GM12801 (cell line): ENCODE data around the gene KCNK13.

Source experiments
- TF ChIP-seq, protein P1 (sequence below): IDR thresholded peaks from one replicate; pipeline ENCODE4 v1.5.1; 2011; ENCODE audit warnings: control low read depth; ENCODE audit not compliant: insufficient read length; ENCODE audit errors: extremely low read depth

Gene KCNK13

DNA sequence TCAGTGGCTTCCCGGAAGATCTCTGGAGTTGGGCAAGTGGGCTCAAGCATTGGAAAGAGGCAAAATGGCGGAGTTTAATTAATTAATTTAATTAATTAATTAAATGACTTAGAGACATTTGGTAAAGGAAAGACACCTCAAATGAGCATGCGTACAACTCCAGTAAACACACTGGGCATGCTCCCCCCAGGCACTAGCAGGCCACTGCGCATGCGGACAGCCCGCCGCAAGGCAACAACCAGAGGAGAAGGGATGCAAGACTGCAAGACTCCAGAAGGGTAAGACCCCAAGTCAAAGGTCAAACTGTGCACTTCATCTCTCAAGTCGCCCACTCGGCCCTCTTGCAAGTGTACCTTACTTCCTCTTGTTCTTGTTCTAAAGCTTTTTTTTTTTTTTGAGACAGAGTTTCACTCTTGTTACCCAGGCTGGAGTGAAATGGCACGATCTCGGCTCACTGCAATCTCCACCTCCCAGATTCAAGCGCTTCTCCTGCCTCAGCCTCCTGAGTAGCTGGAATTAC, 136.8 kb downstream of the KCNK13 start:
- TF ChIP-seq, protein P1, sequence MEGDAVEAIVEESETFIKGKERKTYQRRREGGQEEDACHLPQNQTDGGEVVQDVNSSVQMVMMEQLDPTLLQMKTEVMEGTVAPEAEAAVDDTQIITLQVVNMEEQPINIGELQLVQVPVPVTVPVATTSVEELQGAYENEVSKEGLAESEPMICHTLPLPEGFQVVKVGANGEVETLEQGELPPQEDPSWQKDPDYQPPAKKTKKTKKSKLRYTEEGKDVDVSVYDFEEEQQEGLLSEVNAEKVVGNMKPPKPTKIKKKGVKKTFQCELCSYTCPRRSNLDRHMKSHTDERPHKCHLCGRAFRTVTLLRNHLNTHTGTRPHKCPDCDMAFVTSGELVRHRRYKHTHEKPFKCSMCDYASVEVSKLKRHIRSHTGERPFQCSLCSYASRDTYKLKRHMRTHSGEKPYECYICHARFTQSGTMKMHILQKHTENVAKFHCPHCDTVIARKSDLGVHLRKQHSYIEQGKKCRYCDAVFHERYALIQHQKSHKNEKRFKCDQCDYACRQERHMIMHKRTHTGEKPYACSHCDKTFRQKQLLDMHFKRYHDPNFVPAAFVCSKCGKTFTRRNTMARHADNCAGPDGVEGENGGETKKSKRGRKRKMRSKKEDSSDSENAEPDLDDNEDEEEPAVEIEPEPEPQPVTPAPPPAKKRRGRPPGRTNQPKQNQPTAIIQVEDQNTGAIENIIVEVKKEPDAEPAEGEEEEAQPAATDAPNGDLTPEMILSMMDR, result no peak

DNA sequence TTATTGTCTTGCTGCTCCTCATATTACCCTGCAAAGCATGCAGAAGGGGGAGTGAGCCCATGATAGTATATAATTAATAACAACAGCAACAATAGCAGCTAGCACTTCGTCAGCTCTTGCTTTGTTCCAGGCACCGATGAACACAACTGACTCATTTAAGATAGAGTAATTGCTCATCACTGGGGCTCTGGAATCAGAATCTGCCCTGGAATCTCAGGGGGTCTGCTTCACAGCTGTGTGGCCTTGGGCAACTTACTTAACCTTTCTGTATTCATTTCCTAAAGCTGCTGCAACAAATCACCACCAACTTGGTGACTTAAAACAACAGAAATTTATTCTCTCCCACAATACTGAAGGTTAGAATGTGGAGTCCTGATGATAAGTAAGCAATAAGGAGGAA, 139.6 kb downstream of the KCNK13 start:
- TF ChIP-seq, protein P1, result no peak

DNA sequence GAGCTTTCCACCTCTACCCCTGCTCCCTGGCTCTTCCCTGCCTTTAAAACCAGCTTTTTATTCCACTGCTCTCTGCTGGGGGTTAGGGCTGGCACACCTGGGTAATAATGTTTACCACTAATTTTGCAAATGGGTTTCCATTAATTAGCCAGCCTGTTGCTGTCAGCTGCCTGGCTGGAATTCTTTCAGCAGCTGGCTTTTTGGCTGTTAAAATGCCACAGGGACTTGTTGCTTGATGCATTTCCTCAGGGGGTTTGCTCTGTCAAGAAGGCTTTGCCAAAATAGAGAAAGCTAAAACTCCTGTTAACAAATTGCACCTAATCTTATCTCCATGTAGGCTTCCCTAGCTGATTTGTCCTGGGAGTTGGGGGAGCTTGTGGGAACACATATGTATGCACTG, 142.7 kb downstream of the KCNK13 start:
- TF ChIP-seq, protein P1, result no peak

DNA sequence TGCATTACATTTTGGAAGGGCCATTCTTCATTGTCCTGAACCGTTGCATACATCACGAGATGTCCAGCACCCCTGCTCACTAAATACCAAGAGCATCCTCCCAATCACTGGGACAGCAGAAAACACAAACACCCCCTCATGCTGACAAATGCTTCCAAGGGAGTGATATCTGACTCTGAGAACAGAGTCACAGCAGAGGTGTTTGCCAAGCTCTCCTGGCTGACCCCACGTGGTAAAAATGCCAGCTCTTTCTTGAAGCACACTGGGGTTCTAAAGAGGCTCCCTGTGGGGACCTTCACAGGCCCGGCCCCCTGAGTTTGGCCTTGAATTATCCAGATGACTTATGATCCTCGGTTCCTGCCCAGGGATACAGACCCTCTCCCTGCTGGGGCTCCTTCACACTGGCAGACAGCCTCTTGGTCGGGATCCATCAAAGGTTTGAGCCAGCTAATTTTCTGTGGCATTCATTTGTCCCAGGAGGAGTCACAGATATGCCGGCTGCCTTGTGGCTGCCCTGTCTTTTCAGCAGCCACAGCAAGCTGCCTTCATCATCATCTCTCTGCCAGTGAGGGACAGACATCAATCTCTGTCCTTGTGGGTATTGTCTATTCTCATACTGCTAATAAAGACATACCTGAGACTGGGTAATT, 151.4 kb downstream of the KCNK13 start:
- TF ChIP-seq, protein P1, result no peak

DNA sequence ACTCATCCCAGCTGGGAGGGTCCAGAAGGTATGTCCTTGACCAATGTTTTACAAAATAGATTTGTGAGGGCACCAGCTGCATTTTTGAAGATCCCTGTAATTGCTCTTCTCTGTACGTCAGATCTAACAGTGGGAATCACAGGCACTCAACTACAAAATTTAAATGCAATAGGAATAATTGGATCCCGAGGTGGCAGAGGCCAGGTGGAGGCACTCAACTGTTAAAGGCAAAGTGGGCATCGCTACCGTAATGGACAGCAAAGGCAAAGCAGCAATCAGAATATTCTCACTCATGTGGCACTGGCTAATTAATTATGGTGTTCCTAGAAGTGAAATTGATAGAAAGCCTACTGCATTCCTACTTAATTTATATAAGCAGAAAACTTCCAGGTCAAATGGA, 166.7 kb downstream of the KCNK13 start:
- TF ChIP-seq, protein P1, result no peak
